ENCODE results near the gene GZMM. TPM values are rescaled to one million over a fixed set of nuclear protein-coding genes. Genes with fewer than 3 reads are reported as not detected.

GZMM gene
- total and polyA plus RNA-seq, 4 donors, result 0.74 to 3.0 (median 2.5) TPM

DNA sequence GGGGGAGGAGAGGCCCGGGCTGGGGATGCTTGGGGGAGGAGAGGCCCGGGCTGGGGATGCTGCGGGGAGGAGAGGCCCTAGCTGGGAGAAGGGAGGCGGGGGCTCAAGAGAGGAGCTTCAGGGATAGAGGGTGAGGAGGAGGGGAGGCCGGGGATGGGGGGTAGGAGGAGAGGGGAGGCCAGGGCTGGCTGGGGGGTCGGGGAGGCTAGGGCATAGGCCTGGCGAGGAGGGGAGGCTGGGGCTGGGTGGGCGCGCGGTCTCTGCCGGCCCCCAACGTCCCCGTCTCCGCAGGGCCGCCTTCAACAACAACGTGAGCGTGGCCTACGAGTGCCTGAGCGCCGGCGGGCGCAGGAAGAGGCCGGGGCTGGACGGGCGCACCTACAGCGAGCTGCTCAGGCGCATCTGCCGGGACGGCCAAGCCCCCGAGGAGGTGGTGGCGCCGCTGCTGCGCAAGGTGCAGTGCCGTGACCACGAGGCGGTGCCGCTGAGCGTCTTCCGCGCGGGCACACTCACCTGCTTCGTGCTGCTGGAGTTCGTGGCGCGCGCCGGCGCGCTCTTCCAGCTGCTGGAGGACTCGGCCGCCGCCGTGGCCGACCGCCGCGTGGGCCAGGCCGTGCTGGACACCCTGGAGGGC, 25.1 kb upstream of the GZMM start:
- ATAC-seq (ENCODE audit: insufficient read depth, low FRiP score), result no peak
- no peaks in the 10 kb centered on the region for H3K27me3 ChIP-seq (ENCODE audit: control insufficient read depth in 3 of 3, insufficient read depth in 3 of 3, low read length in 2 of 3)

GRCh38 chr19:519449-519865, 24.4 kb upstream of the GZMM start:
- 89 to 90% methylated on average over 45 of the region's 45 CpGs for WGBS, 2 donors
- ATAC-seq (ENCODE audit: insufficient read depth, low FRiP score), result no peak

More for the DNA sequence above, 25.1 kb upstream of the GZMM start:
- Histone ChIP-seq H3K4me1 (ENCODE audit: control insufficient read depth in 5 of 5, insufficient read depth in 5 of 5, low read length in 5 of 5) (peaks cover 0 to 5% (median 4%) of the 10 kb centered on the region in 5 donors), H3K9me3 (ENCODE audit: control insufficient read depth in 4 of 4, insufficient read depth in 3 of 4, low read length in 3 of 4) (no peaks in the 10 kb centered on the region), H3K9ac (ENCODE audit: insufficient read depth in 1 of 2, low read length in 2 of 2) (no peak overlapping the region), H3K27ac (ENCODE audit: low read depth in 1 of 2, low read length in 1 of 2) (no peak overlapping the region), H3K36me3 (ENCODE audit: control insufficient read depth in 4 of 4, insufficient read depth in 4 of 4, low read length in 4 of 4) (peaks cover 0 to 7% (median 4%) of the 10 kb centered on the region in 4 donors), H3K4me3 (no peak overlapping the region)
- TF ChIP-seq CTCF (IDR thresholded peaks at IDR 0.05; ENCODE audit: control extremely low read depth, extremely low read depth), result no peak
- whole genome bisulfite sequencing, 2 donors, result 27 to 46% methylated on average over 41 to 58 of the region's 58 CpGs
- DNase-seq, result peak; percentile 20 to 65 (median 58)

GRCh38 chr19:522726-523125, 21.1 kb upstream of the GZMM start:
- DNase-seq, result no peak
- H3K9me3 ChIP-seq (ENCODE audit: control insufficient read depth in 4 of 4, insufficient read depth in 3 of 4, low read length in 3 of 4), result no peaks in the 10 kb centered on the region

More at GRCh38 chr19:519449-519865, 24.4 kb upstream of the GZMM start:
- Histone ChIP-seq H3K27me3 (ENCODE audit: control insufficient read depth in 3 of 3, insufficient read depth in 3 of 3, low read length in 2 of 3) (no peaks in the 10 kb centered on the region), H3K4me3 (no peak overlapping the region), H3K9ac (ENCODE audit: insufficient read depth in 1 of 2, low read length in 2 of 2) (no peak overlapping the region), H3K9me3 (ENCODE audit: control insufficient read depth in 4 of 4, insufficient read depth in 3 of 4, low read length in 3 of 4) (no peaks in the 10 kb centered on the region), H3K27ac (ENCODE audit: low read depth in 1 of 2, low read length in 1 of 2) (no peak overlapping the region), H3K36me3 (ENCODE audit: control insufficient read depth in 4 of 4, insufficient read depth in 4 of 4, low read length in 4 of 4) (peaks cover 0 to 6% (median 2%) of the 10 kb centered on the region in 4 donors), H3K4me1 (ENCODE audit: control insufficient read depth in 5 of 5, insufficient read depth in 5 of 5, low read length in 5 of 5) (peaks cover 0 to 5% (median 4%) of the 10 kb centered on the region in 5 donors)
- TF ChIP-seq CTCF (IDR thresholded peaks at IDR 0.05; ENCODE audit: control extremely low read depth, extremely low read depth), result no peak
- no peak for DNase-seq

More at GRCh38 chr19:522726-523125, 21.1 kb upstream of the GZMM start:
- Histone ChIP-seq H3K4me3 (no peak overlapping the region), H3K9ac (ENCODE audit: insufficient read depth in 1 of 2, low read length in 2 of 2) (no peak overlapping the region), H3K4me1 (ENCODE audit: control insufficient read depth in 5 of 5, insufficient read depth in 5 of 5, low read length in 5 of 5) (peaks cover 0 to 4% (median 0%) of the 10 kb centered on the region in 5 donors), H3K27me3 (ENCODE audit: control insufficient read depth in 3 of 3, insufficient read depth in 3 of 3, low read length in 2 of 3) (peaks cover 0 to 3% (median 0%) of the 10 kb centered on the region in 3 donors), H3K27ac (ENCODE audit: low read depth in 1 of 2, low read length in 1 of 2) (no peak overlapping the region), H3K36me3 (ENCODE audit: control insufficient read depth in 4 of 4, insufficient read depth in 4 of 4, low read length in 4 of 4) (peaks cover 0 to 6% (median 2%) of the 10 kb centered on the region in 4 donors)
- 95 to 98% methylated on average over 12 of the region's 12 CpGs for WGBS, 2 donors
- no peak for TF ChIP-seq CTCF (IDR thresholded peaks at IDR 0.05; ENCODE audit: control extremely low read depth, extremely low read depth)
- no peak for ATAC-seq (ENCODE audit: insufficient read depth, low FRiP score)

All from lung (tissue), 12 donors.